Neural cell (in vitro differentiated cells): Measurements from ENCODE around the gene WDR87.

ENCODE experiments used
- EP300 ChIP-seq: fragments of 450-650 bp; conservative IDR thresholded peaks from 2 replicates; pipeline ENCODE4 v1.6.1; 2014; ENCODE audit warnings: antibody characterized with exemption, mild to moderate bottlenecking, moderate library complexity; ENCODE audit not compliant: poor library complexity, severe bottlenecking
- EZH2 ChIP-seq: fragments of 200-600, 300-800 bp; shearing (Covaris generic), sonication (generic); IDR thresholded peaks from 2 replicates; pipeline ENCODE4 v1.6.1; 2014; ENCODE audit warnings: antibody characterized with exemption, low read length, borderline replicate concordance, mild to moderate bottlenecking; ENCODE audit not compliant: insufficient read depth, poor library complexity, severe bottlenecking
- POLR2AphosphoS5 ChIP-seq: IDR thresholded peaks from 2 replicates; pipeline ENCODE4 v1.6.1; 2012
- RAD21 ChIP-seq: fragments of 450-650 bp; conservative IDR thresholded peaks from 2 replicates; pipeline ENCODE4 v1.6.1; 2014; ENCODE audit warnings: antibody characterized with exemption, mild to moderate bottlenecking, moderate library complexity
- REST ChIP-seq: IDR thresholded peaks from 2 replicates; pipeline ENCODE4 v1.6.1; 2012; ENCODE audit warnings: borderline replicate concordance
- SMC3 ChIP-seq: fragments of 450-650 bp; conservative IDR thresholded peaks from 2 replicates; pipeline ENCODE4 v1.6.1; 2014; ENCODE audit warnings: antibody characterized with exemption, mild to moderate bottlenecking, moderate library complexity; ENCODE audit not compliant: poor library complexity

GRCh38 chr19:37893845-37894575 lies 12.4 kb downstream of the WDR87 start:
- TF ChIP-seq SMC3 (no peak), EZH2 (no peak), RAD21 (no peak), POLR2AphosphoS5 (no peak), REST (no peak), EP300 (no peak)
